Transverse colon (tissue), 4 donors: ENCODE results near the gene IRF5. TPM values are rescaled to one million over a fixed set of nuclear protein-coding genes. Genes with fewer than 3 reads are reported as not detected.

Experiments
- DNase-seq: peaks from one replicate; pipeline ENCODE4 v3.0.0-alpha.2; 2019
- H3K27ac ChIP-seq, 4 donors: fragments of 200-600 bp; sonication (generic); 2 replicates each; pipeline ENCODE4 v1.5.1; 2016 to 2018; ENCODE audit warnings: inconsistent platforms in 4 of 4
- H3K27me3 ChIP-seq: fragments of 200-600 bp; sonication (generic); 2 replicates; pipeline ENCODE4 v1.5.1; 2017; ENCODE audit warnings: inconsistent platforms
- H3K36me3 ChIP-seq, 4 donors: fragments of 200-600 bp; sonication (generic); 2 replicates each; pipeline ENCODE4 v1.5.1; 2017 to 2019; ENCODE audit warnings: inconsistent platforms in 4 of 4
- H3K4me1 ChIP-seq, 4 donors: fragments of 200-600 bp; sonication (generic); 2 replicates each; pipeline ENCODE4 v1.5.1; 2017 to 2020; ENCODE audit warnings: inconsistent platforms in 4 of 4
- H3K4me3 ChIP-seq, 4 donors: fragments of 200-600 bp; sonication (generic); 1 replicate in 1 of 4; 2 replicates in 3 of 4; pipeline versions ENCODE4 v1.5.1 to v1.6.1; 2017 to 2019; ENCODE audit warnings: inconsistent platforms in 4 of 4
- H3K9me3 ChIP-seq, 2 donors: fragments of 200-600 bp; sonication (generic); 2 replicates each; pipeline ENCODE4 v1.5.1; 2017 to 2019; ENCODE audit warnings: inconsistent platforms in 2 of 2
- EP300 ChIP-seq: sonication (generic); formaldehyde crosslinking; IDR thresholded peaks from one replicate; pipeline ENCODE4 v1.6.1; 2017; ENCODE audit warnings: antibody characterized with exemption, low read depth
- POLR2A ChIP-seq: fragments of 450-650 bp; IDR thresholded peaks from one replicate; pipeline ENCODE4 v1.6.1; 2016; ENCODE audit warnings: antibody characterized with exemption, mild to moderate bottlenecking, moderate library complexity
- POLR2AphosphoS5 ChIP-seq, 3 donors: sonication (generic); formaldehyde crosslinking; IDR thresholded peaks; one replicate each; pipeline ENCODE4 v1.6.1; 2016; ENCODE audit warnings: antibody characterized with exemption in 3 of 3
- WGBS, 2 donors: methylation state at CpG; one replicate each; pipeline ENCODE4 v1.1.5; 2018; ENCODE audit warnings: low coverage in 1 of 2; 5-methylcytosine and 5-hydroxymethylcytosine counted together
- in situ Hi-C, 4 donors: fragments of 200-750 bp; cut with MboI; loops; one replicate each; pipeline versions ENCODE4 v1.15.0 to v1.15.1; 2017; ENCODE audit warnings: low sequenced_read_pairs in 3 of 4, low pct_ligation_motif_present in 1 of 4, low pct_unique_long_range_greater_than_20kb in 1 of 4
- intact Hi-C: fragments of 100-400 bp; cut with DNase I; formaldehyde crosslinking; loops from one replicate; pipeline ENCODE4 v1.15.1; 2023; ENCODE audit warnings: low total_unique reads
- total RNA-seq, 4 donors: library from RNA; depleted of rRNA; stranded (reverse); fragments of >200 nt; gene quantifications; one replicate each; pipeline ENCODE4 v1.1.0, GENCODE V29; 2016
- TF ChIP-seq, protein P1 (sequence below), 5 experiments: fragments of 200-600 bp in 3 of 5; fragments of 450-650 bp in 2 of 5; sonication (generic) in 3 of 5; IDR thresholded peaks; 1 replicate in 2 of 5; 2 replicates in 3 of 5; pipeline ENCODE4 v1.5.1; 2016 to 2017; ENCODE audit warnings: antibody characterized with exemption in 5 of 5, inconsistent platforms in 3 of 5, mild to moderate bottlenecking in 2 of 5, moderate library complexity in 1 of 5

Gene IRF5
- total RNA-seq, 4 donors from 2014 or later = 2.2 to 10.0 (median 6.2) TPM

DNA sequence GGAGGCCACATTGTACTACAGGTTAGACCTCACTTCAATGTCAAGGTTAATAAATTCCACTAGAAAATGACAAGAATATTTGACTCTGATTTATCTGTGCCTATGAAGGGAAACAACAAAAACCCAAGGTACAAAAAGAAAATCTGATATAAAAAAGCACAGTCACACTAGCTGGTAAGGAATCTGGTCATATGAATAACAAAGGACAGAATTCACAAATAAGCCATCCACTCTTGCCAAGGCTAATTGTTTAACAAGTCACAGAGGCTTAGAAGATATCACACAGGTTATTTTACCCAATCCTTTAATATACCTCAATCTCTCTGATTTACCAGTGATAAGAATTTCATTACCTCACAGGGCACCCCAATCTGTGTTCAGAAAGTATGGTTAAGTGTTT is 47.9 kb downstream of the IRF5 start:
- H3K9me3 ChIP-seq = no peaks in the 10 kb centered on the region
- DNase-seq = no peak
- intact Hi-C loops = no loop called here
- no peaks in the 10 kb centered on the region for H3K4me1 ChIP-seq
- no peak for TF ChIP-seq EP300
- TF ChIP-seq, protein P1, sequence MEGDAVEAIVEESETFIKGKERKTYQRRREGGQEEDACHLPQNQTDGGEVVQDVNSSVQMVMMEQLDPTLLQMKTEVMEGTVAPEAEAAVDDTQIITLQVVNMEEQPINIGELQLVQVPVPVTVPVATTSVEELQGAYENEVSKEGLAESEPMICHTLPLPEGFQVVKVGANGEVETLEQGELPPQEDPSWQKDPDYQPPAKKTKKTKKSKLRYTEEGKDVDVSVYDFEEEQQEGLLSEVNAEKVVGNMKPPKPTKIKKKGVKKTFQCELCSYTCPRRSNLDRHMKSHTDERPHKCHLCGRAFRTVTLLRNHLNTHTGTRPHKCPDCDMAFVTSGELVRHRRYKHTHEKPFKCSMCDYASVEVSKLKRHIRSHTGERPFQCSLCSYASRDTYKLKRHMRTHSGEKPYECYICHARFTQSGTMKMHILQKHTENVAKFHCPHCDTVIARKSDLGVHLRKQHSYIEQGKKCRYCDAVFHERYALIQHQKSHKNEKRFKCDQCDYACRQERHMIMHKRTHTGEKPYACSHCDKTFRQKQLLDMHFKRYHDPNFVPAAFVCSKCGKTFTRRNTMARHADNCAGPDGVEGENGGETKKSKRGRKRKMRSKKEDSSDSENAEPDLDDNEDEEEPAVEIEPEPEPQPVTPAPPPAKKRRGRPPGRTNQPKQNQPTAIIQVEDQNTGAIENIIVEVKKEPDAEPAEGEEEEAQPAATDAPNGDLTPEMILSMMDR (IDR thresholded peaks at IDR 0.05) = no peak
- no peak for TF ChIP-seq POLR2A
- no peak for TF ChIP-seq POLR2AphosphoS5 (IDR thresholded peaks at IDR 0.05)
- H3K36me3 ChIP-seq = peaks cover 0 to 88% (median 44%) of the 10 kb centered on the region in 4 donors
- H3K27me3 ChIP-seq = no peaks in the 10 kb centered on the region
- in situ Hi-C loops = no loop called here
- no peak overlapping the region for H3K27ac ChIP-seq
- no peak overlapping the region for H3K4me3 ChIP-seq

DNA sequence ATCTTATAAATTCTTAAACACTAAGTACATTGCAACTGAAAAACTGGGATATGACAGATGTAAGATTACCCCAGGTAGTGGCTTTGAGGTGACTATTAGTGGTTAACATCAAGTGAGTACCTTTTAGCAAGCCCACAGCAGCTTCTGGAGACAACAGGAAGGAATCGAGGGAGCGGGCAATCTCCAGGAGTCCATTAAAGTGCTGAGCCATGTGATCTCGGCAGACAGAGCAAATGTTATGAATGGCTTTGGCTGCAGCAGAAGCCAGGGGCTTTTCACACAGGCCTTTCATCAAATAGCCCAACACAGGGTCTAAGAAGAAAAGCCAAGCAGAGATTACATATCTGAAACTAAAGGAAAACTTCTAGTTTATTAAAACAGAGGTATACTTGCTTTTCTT is 48.9 kb downstream of the IRF5 start:
- TF ChIP-seq, protein P1 (IDR thresholded peaks at IDR 0.05) = no peak
- TF ChIP-seq EP300 (no peak), POLR2A (no peak), POLR2AphosphoS5 (IDR thresholded peaks at IDR 0.05) (no peak)
- in situ Hi-C loops = no loop called here

DNA sequence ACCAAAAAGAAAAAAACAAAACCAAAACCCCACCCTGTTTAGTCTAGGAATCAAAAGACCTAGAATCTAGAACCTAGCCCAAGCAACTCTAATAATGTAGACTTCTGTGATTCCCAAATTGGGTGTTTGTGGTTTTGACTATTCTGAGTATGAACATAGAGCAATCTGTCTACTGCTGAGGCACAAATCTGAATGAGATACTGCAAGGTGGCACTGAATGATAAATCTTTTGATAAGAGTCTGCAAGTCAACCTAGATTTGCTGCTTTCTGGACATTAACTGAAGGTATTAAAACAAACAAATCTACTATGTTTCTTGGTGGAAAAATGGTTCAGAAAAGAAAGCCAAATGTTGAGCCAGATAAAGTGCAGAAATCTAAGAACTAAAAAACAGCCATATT is 50.6 kb downstream of the IRF5 start:
- Histone ChIP-seq H3K4me3 (no peak overlapping the region), H3K4me1 (no peaks in the 10 kb centered on the region), H3K36me3 (peaks cover 0 to 75% (median 40%) of the 10 kb centered on the region in 4 donors), H3K9me3 (no peaks in the 10 kb centered on the region), H3K27ac (no peak overlapping the region), H3K27me3 (no peaks in the 10 kb centered on the region)
- TF ChIP-seq POLR2A = no peak
- TF ChIP-seq, protein P1 (IDR thresholded peaks at IDR 0.05) = no peak
- no peak for TF ChIP-seq EP300
- TF ChIP-seq POLR2AphosphoS5 (IDR thresholded peaks at IDR 0.05) = no peak
- no peak for DNase-seq
- intact Hi-C loops = no loop called here
- in situ Hi-C loops = no loop called here

More for the DNA sequence above, 48.9 kb downstream of the IRF5 start:
- Histone ChIP-seq H3K27ac (no peak overlapping the region), H3K36me3 (peaks cover 0 to 87% (median 45%) of the 10 kb centered on the region in 4 donors), H3K9me3 (no peaks in the 10 kb centered on the region), H3K27me3 (no peaks in the 10 kb centered on the region), H3K4me3 (no peak overlapping the region), H3K4me1 (no peaks in the 10 kb centered on the region)
- 86 to 87% methylated on average over 3 of the region's 3 CpGs for WGBS, 2 donors
- DNase-seq = no peak
- intact Hi-C loops = no loop called here

DNA sequence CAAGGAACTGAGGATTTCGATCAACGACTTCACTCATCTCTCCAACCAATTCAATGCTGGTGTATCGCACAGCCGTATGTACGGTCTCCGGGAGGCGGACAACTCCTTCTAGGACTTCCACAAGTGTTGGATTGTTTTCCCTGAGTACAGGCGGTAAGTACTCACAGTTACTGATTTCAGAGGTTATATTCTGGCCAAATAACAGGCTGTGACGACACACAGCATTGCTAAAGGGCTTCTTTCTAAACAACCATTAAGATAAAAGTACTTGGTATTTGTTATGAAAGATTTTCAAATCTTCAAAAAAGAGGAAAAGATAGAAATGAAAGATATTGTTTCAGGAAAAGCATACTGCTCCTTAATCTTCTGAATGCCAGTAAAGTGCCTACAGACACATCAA is 52.2 kb downstream of the IRF5 start:
- intact Hi-C loops = no loop called here
- TF ChIP-seq EP300 = no peak
- TF ChIP-seq POLR2AphosphoS5 (IDR thresholded peaks at IDR 0.05) = no peak
- TF ChIP-seq POLR2A = no peak
- TF ChIP-seq, protein P1 (IDR thresholded peaks at IDR 0.05) = no peak
- no peaks in the 10 kb centered on the region for H3K4me1 ChIP-seq
- no peaks in the 10 kb centered on the region for H3K9me3 ChIP-seq
- H3K4me3 ChIP-seq = no peak overlapping the region
- peaks cover 0 to 66% (median 32%) of the 10 kb centered on the region in 4 donors for H3K36me3 ChIP-seq
- no peaks in the 10 kb centered on the region for H3K27me3 ChIP-seq
- in situ Hi-C loops = no loop called here
- 78 to 84% methylated on average over 9 of the region's 9 CpGs for WGBS, 2 donors
- no peak for DNase-seq
- no peak overlapping the region for H3K27ac ChIP-seq
